Putamen (tissue), 1 donor: ENCODE data around the gene PRKD1.
"Not testable (repeated sequence)": the region's sequence is repeated elsewhere in the genome, so short reads cannot be mapped to it uniquely, and the experiment has no call there.

Experiments used
- DNase-seq: peaks from one replicate; pipeline ENCODE4 v3.0.0-alpha.2; 2016; ENCODE audit warnings: low spot score

Gene PRKD1

DNA sequence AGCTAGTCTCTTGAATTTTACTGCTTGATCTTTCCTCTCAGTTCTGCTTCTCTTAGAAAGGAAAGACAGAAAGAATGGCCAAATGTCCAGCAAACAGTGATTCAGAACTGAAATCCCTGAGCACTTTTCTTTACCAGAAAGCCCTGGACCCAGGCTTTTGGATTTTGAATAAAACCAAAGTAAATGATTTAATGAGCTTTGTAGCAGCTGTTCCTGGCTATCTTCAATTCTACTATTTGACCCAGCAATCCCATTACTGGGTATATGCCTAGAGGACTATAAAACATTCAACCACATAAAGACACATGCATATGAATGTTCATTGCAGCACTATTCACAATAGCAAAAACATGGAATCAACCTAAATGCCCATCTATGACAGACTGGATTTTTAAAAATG is 187.2 kb downstream of the PRKD1 start:
- no peak for DNase-seq

- DNase-seq: no peak
Measured at GRCh38 chr14:29738950-29739349, 188.7 kb downstream of the PRKD1 start.

DNA sequence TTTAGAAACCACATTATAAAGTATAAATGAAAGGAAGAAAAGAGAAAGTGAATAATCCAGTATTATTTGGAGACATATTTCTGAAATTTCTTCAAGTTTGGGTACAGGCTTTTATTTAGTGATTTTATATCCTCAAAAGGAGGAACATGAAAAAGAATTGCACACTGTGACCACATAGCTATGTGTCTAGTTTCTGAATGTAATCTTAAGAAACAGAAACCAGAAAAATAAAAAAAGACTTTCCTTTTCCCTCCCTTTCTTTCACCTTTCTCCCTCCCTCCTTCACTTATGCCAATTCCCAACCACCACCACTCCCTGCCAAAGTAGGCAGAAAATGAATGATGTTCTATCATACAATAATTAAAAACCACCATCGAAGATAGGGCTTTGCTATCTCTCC is 189.6 kb downstream of the PRKD1 start:
- DNase-seq: no peak

- DNase-seq: no peak
Measured at GRCh38 chr14:29735459-29735858, 192.2 kb downstream of the PRKD1 start.

DNA sequence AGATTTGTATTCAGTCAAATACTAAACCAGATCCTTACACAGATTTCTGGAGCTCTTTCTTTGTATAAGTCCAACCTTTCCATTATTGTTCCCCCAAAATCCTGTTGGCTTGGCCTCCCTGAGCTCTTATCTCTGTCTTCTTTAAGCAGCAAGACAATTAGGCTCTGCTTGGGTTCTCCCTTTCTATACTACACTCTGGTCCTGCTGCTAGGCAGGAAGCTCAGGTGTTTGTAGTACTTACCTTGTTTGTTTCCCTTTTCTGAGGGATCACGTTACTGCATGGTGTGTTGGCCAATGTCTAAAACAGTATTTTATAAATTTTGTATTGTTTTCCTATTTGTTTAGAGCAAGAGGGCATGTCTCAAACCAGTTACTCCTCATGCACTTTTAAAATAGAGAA is 192.9 kb downstream of the PRKD1 start:
- DNase-seq: no peak

DNA sequence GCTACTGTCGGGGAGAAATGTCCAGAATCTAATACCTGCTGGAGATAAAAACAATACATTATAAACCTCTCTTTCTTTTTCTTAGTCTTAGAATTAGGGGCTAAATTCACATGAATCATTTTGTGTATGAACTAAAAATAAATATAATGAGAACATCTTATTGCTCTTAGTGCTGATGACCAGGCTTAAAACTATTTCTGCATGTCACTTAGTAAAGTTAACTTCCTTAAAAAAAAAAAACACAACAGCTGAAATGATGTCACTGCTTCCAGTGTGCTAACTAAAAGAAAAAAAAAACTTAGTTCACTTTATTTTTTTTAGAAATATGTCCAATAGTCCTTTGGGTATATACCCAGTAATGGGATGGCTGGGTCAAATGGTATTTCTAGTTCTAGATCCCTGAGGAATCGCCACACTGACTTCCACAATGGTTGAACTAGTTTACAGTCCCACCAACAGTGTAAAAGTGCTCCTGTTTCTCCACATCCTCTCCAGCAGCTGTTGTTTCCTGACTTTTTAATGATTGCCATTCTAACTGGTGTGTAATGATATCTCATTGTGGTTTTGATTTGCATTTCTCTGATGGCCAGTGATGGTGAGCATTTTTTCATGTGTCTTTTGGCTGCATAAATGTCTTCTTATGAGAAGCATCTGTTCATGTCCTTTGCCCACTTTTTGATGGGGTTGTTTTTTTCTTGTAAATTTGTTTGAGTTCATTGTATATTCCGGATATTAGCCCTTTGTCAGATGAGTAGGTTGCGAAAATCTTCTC is 200.9 kb downstream of the PRKD1 start:
- not testable (repeated sequence) for DNase-seq

DNA sequence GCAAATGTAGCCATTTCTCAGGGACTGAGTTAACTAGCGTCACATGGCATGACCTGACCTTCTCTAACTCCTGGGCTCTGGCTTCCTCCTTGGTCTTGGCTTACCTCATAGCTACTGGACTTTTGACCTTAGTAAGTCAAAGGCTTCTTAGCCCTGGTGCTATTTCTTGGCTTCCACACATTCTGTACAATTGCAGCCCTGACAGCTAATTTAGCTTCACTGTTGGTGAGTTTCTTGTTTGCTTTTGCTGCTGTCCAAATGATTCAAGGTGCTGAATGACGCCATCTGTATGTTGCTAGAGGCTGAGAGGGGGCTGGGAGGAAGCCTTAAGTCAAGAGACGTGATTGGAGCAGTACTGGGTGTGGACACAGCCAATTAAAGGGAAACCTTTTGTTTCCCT is 202.7 kb downstream of the PRKD1 start:
- no peak for DNase-seq

DNA sequence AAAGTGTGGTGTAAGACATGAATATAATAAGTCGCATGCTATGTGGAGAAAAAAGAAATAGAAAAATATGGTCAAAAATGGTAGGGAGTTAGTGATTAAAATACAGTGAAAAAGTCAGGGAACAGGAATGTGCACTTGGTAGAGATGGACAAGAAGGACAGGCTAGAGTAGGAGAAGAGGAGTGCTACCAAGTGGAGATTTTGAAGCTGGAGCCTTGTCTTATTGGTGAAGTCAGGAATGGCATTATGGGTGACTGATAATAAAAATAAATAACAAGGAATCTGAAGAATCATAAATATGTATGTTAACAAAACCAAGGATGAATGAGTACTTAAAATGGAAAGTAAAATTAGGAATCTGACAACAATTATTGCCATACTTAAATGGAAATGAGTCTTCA is 204.8 kb downstream of the PRKD1 start:
- DNase-seq: no peak

GRCh38 chr14:29721586-29721985 is 206.1 kb downstream of the PRKD1 start:
- DNase-seq: no peak

GRCh38 chr14:29717901-29718300 is 209.7 kb downstream of the PRKD1 start:
- no peak for DNase-seq

GRCh38 chr14:29716150-29716549 is 211.5 kb downstream of the PRKD1 start:
- no peak for DNase-seq

GRCh38 chr14:29712601-29713000 is 215.0 kb downstream of the PRKD1 start:
- no peak for DNase-seq

GRCh38 chr14:29710015-29710414 is 217.6 kb downstream of the PRKD1 start:
- DNase-seq: peak; percentile 27

DNA sequence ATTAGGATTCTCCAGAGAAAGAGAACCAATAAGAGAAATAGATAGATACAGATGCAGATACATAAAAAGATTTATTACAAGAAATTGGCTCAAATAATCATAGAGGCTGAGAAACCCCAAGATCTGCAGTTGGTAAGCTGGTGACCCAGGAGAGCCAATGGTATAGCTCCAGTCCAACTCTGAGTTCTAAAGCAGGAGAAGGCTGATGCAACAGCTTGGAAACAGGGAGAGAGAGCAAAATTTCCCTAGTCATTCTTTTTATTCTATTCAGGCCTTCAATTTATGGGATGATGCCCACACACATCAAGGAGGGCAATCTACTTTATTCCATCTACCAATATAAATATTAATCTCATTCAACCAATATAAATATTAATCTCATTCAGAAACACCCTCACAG is 218.2 kb downstream of the PRKD1 start:
- DNase-seq: no peak

GRCh38 chr14:29706700-29707099 is 220.9 kb downstream of the PRKD1 start:
- DNase-seq: no peak

- DNase-seq: no peak
Measured at GRCh38 chr14:29705801-29706200, 221.8 kb downstream of the PRKD1 start.

- not testable (repeated sequence) for DNase-seq
Measured at GRCh38 chr14:29689597-29689996, 238.1 kb downstream of the PRKD1 start.

- DNase-seq: no peak
Measured at GRCh38 chr14:29687866-29688265, 239.8 kb downstream of the PRKD1 start.

GRCh38 chr14:29687071-29687765 is 240.4 kb downstream of the PRKD1 start:
- no peak for DNase-seq

DNA sequence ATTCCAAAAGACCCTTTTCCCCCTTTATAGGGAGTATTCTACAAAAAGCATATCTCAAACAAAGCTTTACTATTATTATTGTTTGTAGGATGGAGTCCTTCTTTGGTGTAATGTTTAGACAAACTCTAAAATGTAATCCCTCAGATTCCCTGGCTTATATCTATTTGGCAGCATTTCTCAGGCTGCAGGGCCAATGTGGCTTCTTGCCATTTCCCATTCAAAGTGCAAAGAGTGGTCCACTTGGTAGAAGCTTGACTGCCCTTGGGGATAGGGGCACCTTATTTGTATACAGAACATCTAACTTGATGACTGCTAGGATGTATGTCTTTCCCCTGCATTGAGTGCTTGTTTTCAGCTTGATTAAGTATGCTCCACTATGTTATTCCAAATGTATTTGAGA is 242.7 kb downstream of the PRKD1 start:
- no peak for DNase-seq

DNA sequence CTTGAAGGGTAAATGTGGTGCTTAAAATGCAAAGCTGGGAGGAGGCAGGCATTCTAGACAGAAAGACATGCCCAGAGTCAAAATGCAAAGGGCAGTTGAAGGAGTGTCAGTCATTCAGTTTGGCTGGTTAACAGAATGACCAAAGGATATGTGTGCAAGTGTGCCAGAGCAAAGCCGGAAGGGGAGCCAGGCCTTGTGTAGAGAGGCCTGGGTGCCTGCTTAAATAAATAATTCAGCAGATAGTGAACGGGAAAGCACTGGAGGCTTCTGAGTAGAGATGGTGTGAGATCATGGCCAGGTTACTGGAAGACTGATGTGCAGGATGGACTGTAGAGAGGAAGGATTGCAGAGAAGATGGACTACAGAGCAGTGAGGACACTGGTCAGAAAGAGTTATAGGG is 244.9 kb downstream of the PRKD1 start:
- no peak for DNase-seq

GRCh38 chr14:29681316-29681715 is 246.3 kb downstream of the PRKD1 start:
- DNase-seq: no peak

DNA sequence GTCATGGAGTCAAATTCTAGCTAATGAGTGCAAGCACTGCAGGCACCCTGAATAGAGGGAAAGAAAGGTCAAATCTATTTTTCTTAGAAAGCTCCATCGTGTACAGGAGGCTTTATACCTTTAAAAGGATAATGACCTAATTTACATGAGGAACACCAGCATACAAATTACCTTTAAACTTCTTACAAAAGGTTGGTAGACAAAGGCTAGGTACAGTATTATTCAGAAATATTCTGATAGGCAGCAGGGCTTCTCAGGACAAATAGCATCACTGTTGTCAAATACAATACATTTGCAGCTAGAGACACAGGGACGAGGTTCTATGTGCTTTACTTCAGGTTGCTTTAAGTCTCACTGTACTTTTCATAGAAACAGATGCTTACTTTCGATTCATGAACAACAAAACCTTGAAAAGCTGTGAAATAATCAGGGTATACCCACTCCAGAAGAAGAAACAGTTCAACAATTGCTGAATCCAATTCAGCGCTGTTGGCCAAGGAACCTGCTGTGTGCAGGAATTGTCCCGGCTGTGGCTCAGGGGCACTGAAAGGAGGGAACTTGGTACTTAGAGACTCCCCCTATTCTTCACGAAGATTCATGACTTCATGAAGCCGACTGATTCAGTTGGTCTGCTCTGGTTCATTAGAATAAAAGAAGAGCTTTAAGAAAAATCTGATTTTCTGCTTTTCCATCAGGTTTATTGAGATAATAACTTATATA is 252.9 kb downstream of the PRKD1 start:
- DNase-seq: no peak
